ENCODE data around the gene FAM47E. TPM values are rescaled to one million over a fixed set of nuclear protein-coding genes. Genes with fewer than 3 reads are reported as not detected.

The FAM47E gene
- total RNA-seq, 1 donor from 2014 or later, result 6.4 TPM

DNA sequence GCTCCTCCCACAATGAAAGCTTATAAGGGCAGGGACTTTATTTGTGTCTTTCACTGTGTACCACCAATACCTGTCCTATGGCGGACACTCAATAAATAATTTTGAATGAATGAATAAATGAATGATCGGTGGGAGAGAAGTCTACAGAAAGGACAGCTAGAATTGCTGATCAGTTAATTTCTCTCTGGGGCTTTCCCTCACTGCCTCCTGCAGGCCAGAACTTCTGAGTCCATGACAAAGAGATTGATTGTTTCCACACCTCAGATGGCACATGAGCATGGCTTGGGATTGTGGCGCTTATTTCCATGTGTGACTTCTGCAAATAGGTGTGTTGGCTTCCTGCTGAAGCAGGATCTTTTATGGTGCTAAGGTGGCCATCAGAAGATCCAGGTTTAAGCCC lies 6.3 kb downstream of the FAM47E start:
- H3K9me3 ChIP-seq, result no peaks in the 10 kb centered on the region
- intact Hi-C loops (cut with DNase I), result no loop called here
- H3K36me3 ChIP-seq, result no peaks in the 10 kb centered on the region
- H3K27me3 ChIP-seq (ENCODE audit: low read depth), result no peaks in the 10 kb centered on the region
- DNase-seq (no peak), ATAC-seq (no peak)
- H3K27ac ChIP-seq, result no peak overlapping the region
- H3K4me1 ChIP-seq, result no peaks in the 10 kb centered on the region
- H3K4me3 ChIP-seq, result no peak overlapping the region
- TF ChIP-seq, protein P1, sequence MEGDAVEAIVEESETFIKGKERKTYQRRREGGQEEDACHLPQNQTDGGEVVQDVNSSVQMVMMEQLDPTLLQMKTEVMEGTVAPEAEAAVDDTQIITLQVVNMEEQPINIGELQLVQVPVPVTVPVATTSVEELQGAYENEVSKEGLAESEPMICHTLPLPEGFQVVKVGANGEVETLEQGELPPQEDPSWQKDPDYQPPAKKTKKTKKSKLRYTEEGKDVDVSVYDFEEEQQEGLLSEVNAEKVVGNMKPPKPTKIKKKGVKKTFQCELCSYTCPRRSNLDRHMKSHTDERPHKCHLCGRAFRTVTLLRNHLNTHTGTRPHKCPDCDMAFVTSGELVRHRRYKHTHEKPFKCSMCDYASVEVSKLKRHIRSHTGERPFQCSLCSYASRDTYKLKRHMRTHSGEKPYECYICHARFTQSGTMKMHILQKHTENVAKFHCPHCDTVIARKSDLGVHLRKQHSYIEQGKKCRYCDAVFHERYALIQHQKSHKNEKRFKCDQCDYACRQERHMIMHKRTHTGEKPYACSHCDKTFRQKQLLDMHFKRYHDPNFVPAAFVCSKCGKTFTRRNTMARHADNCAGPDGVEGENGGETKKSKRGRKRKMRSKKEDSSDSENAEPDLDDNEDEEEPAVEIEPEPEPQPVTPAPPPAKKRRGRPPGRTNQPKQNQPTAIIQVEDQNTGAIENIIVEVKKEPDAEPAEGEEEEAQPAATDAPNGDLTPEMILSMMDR (IDR thresholded peaks at IDR 0.05), result no peak

GRCh38 chr4:76260571-76260970 lies 9.1 kb downstream of the FAM47E start:
- no peak overlapping the region for H3K27ac ChIP-seq
- no peaks in the 10 kb centered on the region for H3K27me3 ChIP-seq (ENCODE audit: low read depth)
- H3K9me3 ChIP-seq, result no peaks in the 10 kb centered on the region
- no peak overlapping the region for H3K4me3 ChIP-seq
- no peaks in the 10 kb centered on the region for H3K36me3 ChIP-seq
- DNase-seq (no peak), ATAC-seq (no peak)
- no peaks in the 10 kb centered on the region for H3K4me1 ChIP-seq
- intact Hi-C loops (cut with DNase I), result no loop called here
- TF ChIP-seq, protein P1 (IDR thresholded peaks at IDR 0.05), result no peak

GRCh38 chr4:76265631-76266218 lies 14.2 kb downstream of the FAM47E start:
- no peak overlapping the region for H3K4me3 ChIP-seq
- TF ChIP-seq, protein P1 (IDR thresholded peaks at IDR 0.05), result no peak
- no peaks in the 10 kb centered on the region for H3K4me1 ChIP-seq
- H3K27ac ChIP-seq, result no peak overlapping the region
- no peak for DNase-seq
- no peak for ATAC-seq
- no peaks in the 10 kb centered on the region for H3K36me3 ChIP-seq
- intact Hi-C loops (cut with DNase I), result no loop called here
- no peaks in the 10 kb centered on the region for H3K27me3 ChIP-seq (ENCODE audit: low read depth)
- no peaks in the 10 kb centered on the region for H3K9me3 ChIP-seq

DNA sequence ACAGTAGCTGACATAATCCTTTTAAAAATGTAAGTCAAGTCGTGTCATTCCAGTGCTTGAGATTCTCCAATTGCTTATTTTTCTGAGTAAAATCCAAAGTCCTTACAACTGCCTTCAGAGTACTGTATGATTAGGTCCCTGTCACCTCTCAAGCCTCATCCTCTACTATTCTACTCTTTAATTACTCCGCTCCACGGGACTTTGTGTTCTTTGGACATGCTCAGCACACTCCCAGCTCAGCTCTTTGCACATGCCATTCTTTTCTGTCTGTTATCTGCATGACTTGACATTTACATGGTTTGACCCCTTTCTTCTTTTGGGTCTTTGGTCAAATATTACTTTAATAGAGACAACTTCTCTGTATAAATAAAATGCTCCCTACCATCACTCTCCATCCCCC lies 15.1 kb downstream of the FAM47E start:
- ATAC-seq, result no peak
- TF ChIP-seq, protein P1 (IDR thresholded peaks at IDR 0.05), result no peak
- Histone ChIP-seq H3K4me1 (no peaks in the 10 kb centered on the region), H3K27ac (no peak overlapping the region), H3K4me3 (no peak overlapping the region), H3K9me3 (no peaks in the 10 kb centered on the region), H3K27me3 (ENCODE audit: low read depth) (no peaks in the 10 kb centered on the region), H3K36me3 (no peaks in the 10 kb centered on the region)
- intact Hi-C loops (cut with DNase I), result no loop called here
- no peak for DNase-seq

- intact Hi-C loops (cut with DNase I), result no loop called here
- H3K9me3 ChIP-seq, result no peaks in the 10 kb centered on the region
- ATAC-seq (no peak), DNase-seq (no peak)
- H3K27me3 ChIP-seq (ENCODE audit: low read depth), result no peaks in the 10 kb centered on the region
- H3K27ac ChIP-seq, result no peak overlapping the region
- TF ChIP-seq, protein P1 (IDR thresholded peaks at IDR 0.05), result no peak
- H3K4me3 ChIP-seq, result no peak overlapping the region
- H3K4me1 ChIP-seq, result no peaks in the 10 kb centered on the region
- no peaks in the 10 kb centered on the region for H3K36me3 ChIP-seq
Observed at GRCh38 chr4:76267811-76268210, 16.3 kb downstream of the FAM47E start.
